ENCODE results near the gene MAD2L2.

- no peak for TF ChIP-seq EZH2 (IDR thresholded peaks at IDR 0.05; ENCODE audit: low read length, unreplicated experiment)
- no peak for TF ChIP-seq CTCF (conservative IDR thresholded peaks at IDR 0.05; ENCODE audit: low read depth, low read length)
Measured at GRCh38 chr1:11641776-11642305, 39.1 kb downstream of the MAD2L2 start.
